ENCODE measurements around the gene NUP214. TPM values are rescaled to one million over a fixed set of nuclear protein-coding genes. Genes with fewer than 3 reads are reported as not detected.

Gene NUP214
- total RNA-seq, 6 experiments from 2014 or later: 34.2 to 43.7 (median 39.3) TPM

- Mint-ChIP-seq H3K27ac (no peak overlapping the region), H3K36me3 (ENCODE audit: low read depth) (peaks cover 13% of the 10 kb centered on the region; the same call in 1 of the 2 replicates), H3K4me1 (ENCODE audit: low read depth) (no peaks in the 10 kb centered on the region; the same call in 1 of the 2 replicates), H3K4me3 (no peak overlapping the region), H3K27me3 (ENCODE audit: insufficient read depth) (peaks cover 2% of the 10 kb centered on the region; the same call in 1 of the 2 replicates), H3K9me3 (no peaks in the 10 kb centered on the region)
- no peak for DNase-seq
- TF ChIP-seq, protein P1, sequence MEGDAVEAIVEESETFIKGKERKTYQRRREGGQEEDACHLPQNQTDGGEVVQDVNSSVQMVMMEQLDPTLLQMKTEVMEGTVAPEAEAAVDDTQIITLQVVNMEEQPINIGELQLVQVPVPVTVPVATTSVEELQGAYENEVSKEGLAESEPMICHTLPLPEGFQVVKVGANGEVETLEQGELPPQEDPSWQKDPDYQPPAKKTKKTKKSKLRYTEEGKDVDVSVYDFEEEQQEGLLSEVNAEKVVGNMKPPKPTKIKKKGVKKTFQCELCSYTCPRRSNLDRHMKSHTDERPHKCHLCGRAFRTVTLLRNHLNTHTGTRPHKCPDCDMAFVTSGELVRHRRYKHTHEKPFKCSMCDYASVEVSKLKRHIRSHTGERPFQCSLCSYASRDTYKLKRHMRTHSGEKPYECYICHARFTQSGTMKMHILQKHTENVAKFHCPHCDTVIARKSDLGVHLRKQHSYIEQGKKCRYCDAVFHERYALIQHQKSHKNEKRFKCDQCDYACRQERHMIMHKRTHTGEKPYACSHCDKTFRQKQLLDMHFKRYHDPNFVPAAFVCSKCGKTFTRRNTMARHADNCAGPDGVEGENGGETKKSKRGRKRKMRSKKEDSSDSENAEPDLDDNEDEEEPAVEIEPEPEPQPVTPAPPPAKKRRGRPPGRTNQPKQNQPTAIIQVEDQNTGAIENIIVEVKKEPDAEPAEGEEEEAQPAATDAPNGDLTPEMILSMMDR (IDR thresholded peaks at IDR 0.05): no peak
These were observed 36.2 kb downstream of the NUP214 start for GRCh38 chr9:131161585-131161984.

- H3K4me1 Mint-ChIP-seq (ENCODE audit: low read depth): peaks cover 6% of the 10 kb centered on the region; the same call in 1 of the 2 replicates
- 0 out of 2 replicates have a peak, but pooled peaks cover 2% of the 10 kb centered on the region for H3K27me3 Mint-ChIP-seq (ENCODE audit: insufficient read depth)
- H3K9me3 Mint-ChIP-seq: no peaks in the 10 kb centered on the region
- TF ChIP-seq, protein P1 (IDR thresholded peaks at IDR 0.05): no peak
- H3K36me3 Mint-ChIP-seq (ENCODE audit: low read depth): peaks cover 18% of the 10 kb centered on the region
- H3K27ac Mint-ChIP-seq: no peak overlapping the region
- H3K4me3 Mint-ChIP-seq: no peak overlapping the region
- no peak for DNase-seq
These were observed 37.5 kb downstream of the NUP214 start for GRCh38 chr9:131162886-131163285.

- no peaks in the 10 kb centered on the region for H3K27me3 Mint-ChIP-seq (ENCODE audit: insufficient read depth)
- DNase-seq: no peak
- H3K4me1 Mint-ChIP-seq (ENCODE audit: low read depth): peaks cover 6% of the 10 kb centered on the region; the same call in 1 of the 2 replicates
- H3K4me3 Mint-ChIP-seq: no peak overlapping the region
- no peaks in the 10 kb centered on the region for H3K9me3 Mint-ChIP-seq
- TF ChIP-seq, protein P1 (IDR thresholded peaks at IDR 0.05): no peak
- no peak overlapping the region for H3K27ac Mint-ChIP-seq
- H3K36me3 Mint-ChIP-seq (ENCODE audit: low read depth): peaks cover 18% of the 10 kb centered on the region
These were observed 40.1 kb downstream of the NUP214 start for GRCh38 chr9:131165523-131165922.

GRCh38 chr9:131167146-131167692 lies 41.8 kb downstream of the NUP214 start:
- H3K4me3 Mint-ChIP-seq: no peak overlapping the region
- no peak for DNase-seq
- peaks cover 6% of the 10 kb centered on the region; the same call in 1 of the 2 replicates for H3K4me1 Mint-ChIP-seq (ENCODE audit: low read depth)
- no peaks in the 10 kb centered on the region for H3K9me3 Mint-ChIP-seq
- H3K36me3 Mint-ChIP-seq (ENCODE audit: low read depth): peaks cover 26% of the 10 kb centered on the region
- H3K27ac Mint-ChIP-seq: no peak overlapping the region
- TF ChIP-seq, protein P1 (IDR thresholded peaks at IDR 0.05): no peak
- no peaks in the 10 kb centered on the region for H3K27me3 Mint-ChIP-seq (ENCODE audit: insufficient read depth)

GRCh38 chr9:131167936-131168335 lies 42.5 kb downstream of the NUP214 start:
- no peak overlapping the region for H3K27ac Mint-ChIP-seq
- H3K27me3 Mint-ChIP-seq (ENCODE audit: insufficient read depth): no peaks in the 10 kb centered on the region
- H3K36me3 Mint-ChIP-seq (ENCODE audit: low read depth): peaks cover 26% of the 10 kb centered on the region
- H3K4me1 Mint-ChIP-seq (ENCODE audit: low read depth): peaks cover 6% of the 10 kb centered on the region; the same call in 1 of the 2 replicates
- no peak overlapping the region for H3K4me3 Mint-ChIP-seq
- H3K9me3 Mint-ChIP-seq: no peaks in the 10 kb centered on the region
- DNase-seq: no peak
- TF ChIP-seq, protein P1 (IDR thresholded peaks at IDR 0.05): no peak

All from HFFc6 (cell line).